ENCODE results near the gene QSOX2.
A peak's percentile ranks its signal among the peaks of the same experiment; 100 is the strongest.
"Not testable (repeated sequence)": the region's sequence is repeated elsewhere in the genome, so short reads cannot be mapped to it uniquely, and the experiment has no call there.

Gene QSOX2

GRCh38 chr9:136250676-136251075 is 5.1 kb upstream of the QSOX2 start:
- DNase-seq: no peak

GRCh38 chr9:136249877-136250559 is 4.4 kb upstream of the QSOX2 start:
- no peak for DNase-seq

- no peak for DNase-seq
Observed at GRCh38 chr9:136248951-136249876, 3.6 kb upstream of the QSOX2 start.

GRCh38 chr9:136247947-136248637 is 2.5 kb upstream of the QSOX2 start:
- no peak for DNase-seq

GRCh38 chr9:136247551-136247916 is 1.9 kb upstream of the QSOX2 start:
- no peak for DNase-seq

GRCh38 chr9:136246849-136247550 is 1.4 kb upstream of the QSOX2 start:
- no peak for DNase-seq

- DNase-seq: no peak
Observed at GRCh38 chr9:136244969-136245218, 718 bp downstream of the QSOX2 start.

- peak; percentile 41 for DNase-seq
Observed at GRCh38 chr9:136244122-136244968, 1.3 kb downstream of the QSOX2 start.

- no peak for DNase-seq
Observed at GRCh38 chr9:136243631-136244030, 2.0 kb downstream of the QSOX2 start.

- DNase-seq: no peak
Observed at GRCh38 chr9:136242918-136243525, 2.6 kb downstream of the QSOX2 start.

GRCh38 chr9:136242248-136242647 is 3.4 kb downstream of the QSOX2 start:
- DNase-seq: no peak

GRCh38 chr9:136241542-136241941 is 4.1 kb downstream of the QSOX2 start:
- no peak for DNase-seq

GRCh38 chr9:136240941-136241340 is 4.7 kb downstream of the QSOX2 start:
- no peak for DNase-seq

GRCh38 chr9:136239983-136240330 is 5.7 kb downstream of the QSOX2 start:
- DNase-seq: no peak

- no peak for DNase-seq
Observed at GRCh38 chr9:136239135-136239982, 6.3 kb downstream of the QSOX2 start.

GRCh38 chr9:136238342-136238732 is 7.3 kb downstream of the QSOX2 start:
- no peak for DNase-seq

GRCh38 chr9:136237486-136238341 is 7.9 kb downstream of the QSOX2 start:
- DNase-seq: no peak

- not testable (repeated sequence) for DNase-seq
Observed at GRCh38 chr9:136236471-136237410, 8.9 kb downstream of the QSOX2 start.

Data from CD4-positive, alpha-beta T cell treated with Interleukin-21 for 1 hour (primary cell).